ENCODE measurements around the gene REM1. TPM values are rescaled to one million over a fixed set of nuclear protein-coding genes. Genes with fewer than 3 reads are reported as not detected.

Gene REM1
- polyA plus RNA-seq, 1 donor from 2014 or later, result not detected

DNA sequence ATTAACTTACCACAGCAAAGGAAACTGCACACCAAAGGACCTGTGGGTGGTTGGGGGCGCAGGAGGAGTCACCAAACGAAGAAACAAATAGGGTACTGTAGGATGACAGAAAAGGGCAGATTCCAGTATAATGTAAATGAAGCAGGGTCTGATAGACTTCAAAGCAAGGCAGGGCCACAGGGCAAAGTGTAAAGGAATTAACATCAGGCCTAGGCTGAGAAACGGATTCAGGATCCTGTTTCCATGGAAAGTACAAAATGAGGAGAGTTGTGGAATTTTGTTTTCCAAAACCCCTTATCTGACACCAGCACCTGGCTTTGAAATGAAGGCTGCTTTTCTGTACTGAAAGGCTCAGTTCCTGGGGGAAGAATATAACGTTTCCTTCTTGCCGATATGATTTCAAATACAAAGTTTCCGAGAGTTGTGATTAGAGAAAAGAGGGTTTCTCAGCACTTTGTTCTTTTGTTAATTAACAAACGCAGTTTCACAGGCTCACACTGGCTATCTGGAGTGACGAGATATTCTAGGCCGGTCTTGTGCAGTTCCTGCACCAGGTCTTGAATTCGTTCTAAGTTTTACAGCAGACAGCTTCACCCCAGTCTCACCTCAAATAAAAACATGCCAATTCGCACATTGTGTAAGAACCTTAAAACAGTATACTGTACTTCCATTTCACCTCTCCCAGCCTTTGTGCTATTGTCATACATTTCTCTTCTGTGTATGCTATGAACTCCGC is 28.8 kb upstream of the REM1 start:
- no peak overlapping the region for H3K9ac ChIP-seq (ENCODE audit: low read length)
- H3K9me3 ChIP-seq (ENCODE audit: low read length), result no peaks in the 10 kb centered on the region
- H3K27ac ChIP-seq (ENCODE audit: low read length), result no peak overlapping the region
- H3K27me3 ChIP-seq (ENCODE audit: insufficient read depth, low read depth, low read length), result no peaks in the 10 kb centered on the region
- no peaks in the 10 kb centered on the region for H3K79me2 ChIP-seq (replicated peaks; ENCODE audit: insufficient read depth, low read length)
- no peaks in the 10 kb centered on the region for H3F3A ChIP-seq (ENCODE audit: insufficient read depth, low read length, poor library complexity, severe bottlenecking)
- TF ChIP-seq EP300 (conservative IDR thresholded peaks at IDR 0.05; ENCODE audit: poor library complexity, severe bottlenecking), result no peak
- H4K20me1 ChIP-seq (ENCODE audit: insufficient read depth), result no peaks in the 10 kb centered on the region
- H3K4me3 ChIP-seq (ENCODE audit: low read length), result no peak overlapping the region
- H3K9me2 ChIP-seq (ENCODE audit: insufficient read depth, low read length), result no peaks in the 10 kb centered on the region
- no peak overlapping the region for H3K4me2 ChIP-seq (ENCODE audit: low read length)
- H2AFZ ChIP-seq (ENCODE audit: low read depth, low read length), result no peak overlapping the region
- H3K36me3 ChIP-seq (ENCODE audit: insufficient read depth, low read length), result no peaks in the 10 kb centered on the region

DNA sequence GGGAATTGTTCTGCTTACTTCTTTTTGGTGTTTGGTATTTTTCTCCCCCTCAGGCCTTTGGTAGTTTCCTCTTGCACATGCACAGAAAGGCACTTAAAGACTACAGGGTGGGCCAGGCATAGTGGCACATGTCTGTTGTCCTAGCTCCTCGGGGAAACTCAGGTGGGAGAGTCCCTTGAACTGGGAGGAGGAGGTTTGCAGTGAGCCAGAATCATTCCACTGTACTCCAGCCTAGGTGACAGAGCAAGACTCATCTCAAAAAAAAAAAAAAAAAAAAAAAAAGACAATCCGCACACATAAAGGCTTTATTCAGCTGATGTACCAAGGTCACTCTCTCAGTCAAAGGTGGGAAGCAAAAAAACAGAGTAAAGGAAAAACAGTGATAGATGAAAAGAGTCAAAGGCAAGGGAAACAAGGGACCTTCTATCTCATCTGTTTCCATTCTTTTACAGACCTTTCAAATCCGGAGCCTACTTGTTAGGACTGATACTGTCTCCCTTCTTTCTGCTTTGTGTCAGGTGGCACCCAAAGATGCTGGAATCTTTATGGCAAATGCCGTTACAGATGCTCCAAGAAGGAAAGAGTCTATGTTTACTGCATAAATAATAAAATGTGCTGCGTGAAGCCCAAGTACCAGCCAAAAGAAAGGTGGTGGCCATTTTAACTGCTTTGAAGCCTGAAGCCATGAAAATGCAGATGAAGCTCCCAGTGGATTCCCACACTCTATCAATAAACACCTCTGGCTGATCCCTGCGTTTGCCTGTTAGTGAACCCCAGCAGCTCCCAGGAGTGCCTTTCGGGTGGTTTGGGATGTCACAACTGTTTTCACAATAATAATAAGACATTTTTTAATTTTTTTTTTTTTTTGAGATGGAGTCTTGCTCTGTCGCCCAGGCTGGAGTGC is 25.3 kb upstream of the REM1 start:
- Histone ChIP-seq H3K9me2 (ENCODE audit: insufficient read depth, low read length) (no peaks in the 10 kb centered on the region), H3K9me3 (ENCODE audit: low read length) (no peaks in the 10 kb centered on the region), H3K27ac (ENCODE audit: low read length) (no peak overlapping the region), H3K36me3 (ENCODE audit: insufficient read depth, low read length) (no peaks in the 10 kb centered on the region), H3K4me2 (ENCODE audit: low read length) (no peak overlapping the region), H3K9ac (ENCODE audit: low read length) (no peak overlapping the region), H2AFZ (ENCODE audit: low read depth, low read length) (no peak overlapping the region), H3K4me3 (ENCODE audit: low read length) (no peak overlapping the region), H3K27me3 (ENCODE audit: insufficient read depth, low read depth, low read length) (no peaks in the 10 kb centered on the region), H3K79me2 (replicated peaks; ENCODE audit: insufficient read depth, low read length) (no peaks in the 10 kb centered on the region), H4K20me1 (ENCODE audit: insufficient read depth) (no peaks in the 10 kb centered on the region), H3F3A (ENCODE audit: insufficient read depth, low read length, poor library complexity, severe bottlenecking) (no peaks in the 10 kb centered on the region)
- TF ChIP-seq SMC3 (conservative IDR thresholded peaks at IDR 0.05; ENCODE audit: poor library complexity), result no peak
- no peak for TF ChIP-seq EP300 (conservative IDR thresholded peaks at IDR 0.05; ENCODE audit: poor library complexity, severe bottlenecking)
- TF ChIP-seq TAF1 (IDR thresholded peaks at IDR 0.05; ENCODE audit: low read depth), result no peak
- TF ChIP-seq, protein P1, sequence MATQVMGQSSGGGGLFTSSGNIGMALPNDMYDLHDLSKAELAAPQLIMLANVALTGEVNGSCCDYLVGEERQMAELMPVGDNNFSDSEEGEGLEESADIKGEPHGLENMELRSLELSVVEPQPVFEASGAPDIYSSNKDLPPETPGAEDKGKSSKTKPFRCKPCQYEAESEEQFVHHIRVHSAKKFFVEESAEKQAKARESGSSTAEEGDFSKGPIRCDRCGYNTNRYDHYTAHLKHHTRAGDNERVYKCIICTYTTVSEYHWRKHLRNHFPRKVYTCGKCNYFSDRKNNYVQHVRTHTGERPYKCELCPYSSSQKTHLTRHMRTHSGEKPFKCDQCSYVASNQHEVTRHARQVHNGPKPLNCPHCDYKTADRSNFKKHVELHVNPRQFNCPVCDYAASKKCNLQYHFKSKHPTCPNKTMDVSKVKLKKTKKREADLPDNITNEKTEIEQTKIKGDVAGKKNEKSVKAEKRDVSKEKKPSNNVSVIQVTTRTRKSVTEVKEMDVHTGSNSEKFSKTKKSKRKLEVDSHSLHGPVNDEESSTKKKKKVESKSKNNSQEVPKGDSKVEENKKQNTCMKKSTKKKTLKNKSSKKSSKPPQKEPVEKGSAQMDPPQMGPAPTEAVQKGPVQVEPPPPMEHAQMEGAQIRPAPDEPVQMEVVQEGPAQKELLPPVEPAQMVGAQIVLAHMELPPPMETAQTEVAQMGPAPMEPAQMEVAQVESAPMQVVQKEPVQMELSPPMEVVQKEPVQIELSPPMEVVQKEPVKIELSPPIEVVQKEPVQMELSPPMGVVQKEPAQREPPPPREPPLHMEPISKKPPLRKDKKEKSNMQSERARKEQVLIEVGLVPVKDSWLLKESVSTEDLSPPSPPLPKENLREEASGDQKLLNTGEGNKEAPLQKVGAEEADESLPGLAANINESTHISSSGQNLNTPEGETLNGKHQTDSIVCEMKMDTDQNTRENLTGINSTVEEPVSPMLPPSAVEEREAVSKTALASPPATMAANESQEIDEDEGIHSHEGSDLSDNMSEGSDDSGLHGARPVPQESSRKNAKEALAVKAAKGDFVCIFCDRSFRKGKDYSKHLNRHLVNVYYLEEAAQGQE (IDR thresholded peaks at IDR 0.05; ENCODE audit: borderline replicate concordance), result no peak
- no peak for TF ChIP-seq POLR2AphosphoS5 (IDR thresholded peaks at IDR 0.05)
- TF ChIP-seq EZH2 (IDR thresholded peaks at IDR 0.05; ENCODE audit: borderline replicate concordance, insufficient read depth, low read length, poor library complexity, severe bottlenecking), result no peak
- TF ChIP-seq MXI1 (conservative IDR thresholded peaks at IDR 0.05; ENCODE audit: poor library complexity, severe bottlenecking), result no peak
- no peak for TF ChIP-seq RAD21 (conservative IDR thresholded peaks at IDR 0.05)
- TF ChIP-seq, protein P2, sequence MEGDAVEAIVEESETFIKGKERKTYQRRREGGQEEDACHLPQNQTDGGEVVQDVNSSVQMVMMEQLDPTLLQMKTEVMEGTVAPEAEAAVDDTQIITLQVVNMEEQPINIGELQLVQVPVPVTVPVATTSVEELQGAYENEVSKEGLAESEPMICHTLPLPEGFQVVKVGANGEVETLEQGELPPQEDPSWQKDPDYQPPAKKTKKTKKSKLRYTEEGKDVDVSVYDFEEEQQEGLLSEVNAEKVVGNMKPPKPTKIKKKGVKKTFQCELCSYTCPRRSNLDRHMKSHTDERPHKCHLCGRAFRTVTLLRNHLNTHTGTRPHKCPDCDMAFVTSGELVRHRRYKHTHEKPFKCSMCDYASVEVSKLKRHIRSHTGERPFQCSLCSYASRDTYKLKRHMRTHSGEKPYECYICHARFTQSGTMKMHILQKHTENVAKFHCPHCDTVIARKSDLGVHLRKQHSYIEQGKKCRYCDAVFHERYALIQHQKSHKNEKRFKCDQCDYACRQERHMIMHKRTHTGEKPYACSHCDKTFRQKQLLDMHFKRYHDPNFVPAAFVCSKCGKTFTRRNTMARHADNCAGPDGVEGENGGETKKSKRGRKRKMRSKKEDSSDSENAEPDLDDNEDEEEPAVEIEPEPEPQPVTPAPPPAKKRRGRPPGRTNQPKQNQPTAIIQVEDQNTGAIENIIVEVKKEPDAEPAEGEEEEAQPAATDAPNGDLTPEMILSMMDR (IDR thresholded peaks at IDR 0.05; ENCODE audit: poor library complexity, severe bottlenecking), result no peak
